ENCODE measurements around the gene ACMSD.
A peak's percentile ranks its signal among the peaks of the same experiment; 100 is the strongest.
"Not testable (repeated sequence)": the region's sequence is repeated elsewhere in the genome, so short reads cannot be mapped to it uniquely, and the experiment has no call there.

Gene ACMSD

GRCh38 chr2:134803609-134804405, 34.6 kb upstream of the ACMSD start:
- H4K8ac ChIP-seq (ENCODE audit: low read depth, low read length); H3K27ac ChIP-seq (ENCODE audit: low read depth, low read length); H2BK5ac ChIP-seq (ENCODE audit: low read depth, low read length, poor library complexity); H2AFZ ChIP-seq (ENCODE audit: insufficient read depth, low read length, poor library complexity); H3K23ac ChIP-seq (ENCODE audit: low read length); DNase-seq; H3K14ac ChIP-seq (ENCODE audit: low read length); H3K4me1 ChIP-seq (ENCODE audit: control insufficient read depth in 1 of 2, insufficient read depth in 2 of 2, low read length in 2 of 2); H3K4ac ChIP-seq (ENCODE audit: low read depth, low read length); H3K79me2 ChIP-seq (ENCODE audit: control insufficient read depth, insufficient read depth, low read length, poor library complexity); H4K91ac ChIP-seq (ENCODE audit: low read depth, low read length); H3K9me3 ChIP-seq (ENCODE audit: insufficient read depth, low read depth, low read length); H4K12ac ChIP-seq (ENCODE audit: low read depth, low read length); H3K9ac ChIP-seq (ENCODE audit: low read length); H2AK5ac ChIP-seq (ENCODE audit: low read length); H3K18ac ChIP-seq (ENCODE audit: low read length); H3K4me3 ChIP-seq (ENCODE audit: low read depth, low read length); H3K4me2 ChIP-seq (ENCODE audit: low read length); H2BK12ac ChIP-seq (ENCODE audit: low read length); H3K79me1 ChIP-seq (ENCODE audit: low read length); H2BK120ac ChIP-seq (ENCODE audit: insufficient read depth, low read length, poor library complexity); H3K27me3 ChIP-seq (ENCODE audit: insufficient read depth, low read length); H3K36me3 ChIP-seq (ENCODE audit: control insufficient read depth in 1 of 2, insufficient read depth in 2 of 2, low read length in 2 of 2): not testable (repeated sequence)
- no CpG with 5 or more reads among the region's 13 CpGs for WGBS (ENCODE audit: extremely low coverage, insufficient coverage, insufficient read length)

DNA sequence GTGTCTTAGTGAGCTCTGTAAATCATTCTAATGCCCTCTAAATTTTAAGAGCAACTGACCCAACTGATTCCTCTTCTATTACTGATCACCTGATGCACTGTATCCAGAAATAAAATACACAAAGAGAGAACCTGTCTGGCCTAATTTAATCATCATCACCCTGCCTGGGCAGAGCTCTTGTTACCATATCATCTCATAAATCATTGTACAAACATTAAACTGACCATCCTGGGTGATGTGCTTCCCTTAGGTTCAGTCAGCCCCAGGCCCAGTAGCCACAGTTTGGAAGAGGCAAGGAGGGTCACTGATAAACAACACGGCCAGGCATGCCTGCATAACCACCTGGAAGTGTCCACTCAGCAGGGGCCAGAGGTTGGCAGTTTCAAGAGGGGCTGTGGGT, 22.7 kb upstream of the ACMSD start:
- no CpG with 5 or more reads among the region's 1 CpG for WGBS (ENCODE audit: extremely low coverage, insufficient coverage, insufficient read length)

GRCh38 chr2:134818321-134818720, 20.1 kb upstream of the ACMSD start:
- Histone ChIP-seq H3K4me2 (ENCODE audit: low read length) (no peak overlapping the region), H3K4me1 (ENCODE audit: control insufficient read depth in 1 of 2, insufficient read depth in 2 of 2, low read length in 2 of 2) (no peaks in the 10 kb centered on the region), H2BK120ac (ENCODE audit: insufficient read depth, low read length, poor library complexity) (no peak overlapping the region), H2BK5ac (ENCODE audit: low read depth, low read length, poor library complexity) (no peak overlapping the region), H3K4ac (ENCODE audit: low read depth, low read length) (no peak overlapping the region), H3K79me1 (ENCODE audit: low read length) (no peaks in the 10 kb centered on the region), H3K14ac (ENCODE audit: low read length) (no peak overlapping the region), H2BK12ac (ENCODE audit: low read length) (no peak overlapping the region), H3K9me3 (ENCODE audit: insufficient read depth, low read depth, low read length) (no peaks in the 10 kb centered on the region), H3K36me3 (ENCODE audit: control insufficient read depth in 1 of 2, insufficient read depth in 2 of 2, low read length in 2 of 2) (no peaks in the 10 kb centered on the region), H2AK5ac (ENCODE audit: low read length) (no peak overlapping the region), H2AFZ (ENCODE audit: insufficient read depth, low read length, poor library complexity) (no peak overlapping the region), H4K12ac (ENCODE audit: low read depth, low read length) (no peak overlapping the region), H3K9ac (ENCODE audit: low read length) (no peak overlapping the region), H4K91ac (ENCODE audit: low read depth, low read length) (no peak overlapping the region), H3K4me3 (ENCODE audit: low read depth, low read length) (no peak overlapping the region), H3K18ac (ENCODE audit: low read length) (no peak overlapping the region), H4K8ac (ENCODE audit: low read depth, low read length) (no peak overlapping the region), H3K23ac (ENCODE audit: low read length) (no peak overlapping the region), H3K27ac (ENCODE audit: low read depth, low read length) (no peak overlapping the region), H3K79me2 (ENCODE audit: control insufficient read depth, insufficient read depth, low read length, poor library complexity) (no peaks in the 10 kb centered on the region), H3K27me3 (ENCODE audit: insufficient read depth, low read length) (no peaks in the 10 kb centered on the region)
- peak; percentile 48 to 82 for DNase-seq
- WGBS (ENCODE audit: extremely low coverage, insufficient coverage, insufficient read length) = no CpG with 5 or more reads among the region's 5 CpGs

More for the DNA sequence above, 22.7 kb upstream of the ACMSD start:
- Histone ChIP-seq H3K14ac (ENCODE audit: low read length) (no peak overlapping the region), H4K12ac (ENCODE audit: low read depth, low read length) (no peak overlapping the region), H3K4me1 (ENCODE audit: control insufficient read depth in 1 of 2, insufficient read depth in 2 of 2, low read length in 2 of 2) (no peaks in the 10 kb centered on the region), H3K4me2 (ENCODE audit: low read length) (no peak overlapping the region), H3K4me3 (ENCODE audit: low read depth, low read length) (no peak overlapping the region), H3K9me3 (ENCODE audit: insufficient read depth, low read depth, low read length) (peaks cover 1% of the 10 kb centered on the region), H3K79me1 (ENCODE audit: low read length) (no peaks in the 10 kb centered on the region), H3K4ac (ENCODE audit: low read depth, low read length) (no peak overlapping the region), H3K27ac (ENCODE audit: low read depth, low read length) (no peak overlapping the region), H4K8ac (ENCODE audit: low read depth, low read length) (no peak overlapping the region), H2AFZ (ENCODE audit: insufficient read depth, low read length, poor library complexity) (no peak overlapping the region), H3K9ac (ENCODE audit: low read length) (no peak overlapping the region), H2BK5ac (ENCODE audit: low read depth, low read length, poor library complexity) (no peak overlapping the region), H2BK12ac (ENCODE audit: low read length) (no peak overlapping the region), H3K23ac (ENCODE audit: low read length) (no peak overlapping the region), H4K91ac (ENCODE audit: low read depth, low read length) (no peak overlapping the region), H3K36me3 (ENCODE audit: control insufficient read depth in 1 of 2, insufficient read depth in 2 of 2, low read length in 2 of 2) (no peaks in the 10 kb centered on the region), H2BK120ac (ENCODE audit: insufficient read depth, low read length, poor library complexity) (no peak overlapping the region), H3K27me3 (ENCODE audit: insufficient read depth, low read length) (no peaks in the 10 kb centered on the region), H3K79me2 (ENCODE audit: control insufficient read depth, insufficient read depth, low read length, poor library complexity) (no peaks in the 10 kb centered on the region), H2AK5ac (ENCODE audit: low read length) (no peak overlapping the region), H3K18ac (ENCODE audit: low read length) (no peak overlapping the region)
- DNase-seq = no peak

DNA sequence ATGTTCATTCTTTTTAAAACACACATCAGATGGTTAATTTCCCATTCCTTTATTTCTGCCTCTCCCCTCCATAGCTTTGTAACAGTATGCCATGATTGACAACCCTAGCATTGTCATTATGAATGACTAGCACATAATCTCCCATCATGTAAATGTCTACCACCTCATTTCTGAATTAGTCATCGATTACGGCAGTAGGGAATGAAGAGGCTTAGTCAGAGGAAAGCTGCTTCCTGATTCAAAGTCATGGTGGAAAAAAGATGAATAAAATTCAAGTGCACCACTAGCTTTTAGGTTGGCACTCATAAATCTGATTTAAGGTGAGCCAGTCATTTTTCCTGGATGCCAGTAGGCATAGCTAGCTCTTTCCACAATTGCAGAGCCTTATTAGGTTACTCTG, 19.1 kb upstream of the ACMSD start:
- no peak overlapping the region for H2AK5ac ChIP-seq (ENCODE audit: low read length)
- H3K14ac ChIP-seq (ENCODE audit: low read length) = no peak overlapping the region
- H2AFZ ChIP-seq (ENCODE audit: insufficient read depth, low read length, poor library complexity) = no peak overlapping the region
- no peak overlapping the region for H4K8ac ChIP-seq (ENCODE audit: low read depth, low read length)
- H3K9me3 ChIP-seq (ENCODE audit: insufficient read depth, low read depth, low read length) = no peaks in the 10 kb centered on the region
- no peaks in the 10 kb centered on the region for H3K36me3 ChIP-seq (ENCODE audit: control insufficient read depth in 1 of 2, insufficient read depth in 2 of 2, low read length in 2 of 2)
- no peak overlapping the region for H3K27ac ChIP-seq (ENCODE audit: low read depth, low read length)
- H3K79me1 ChIP-seq (ENCODE audit: low read length) = no peaks in the 10 kb centered on the region
- no peaks in the 10 kb centered on the region for H3K4me1 ChIP-seq (ENCODE audit: control insufficient read depth in 1 of 2, insufficient read depth in 2 of 2, low read length in 2 of 2)
- H4K91ac ChIP-seq (ENCODE audit: low read depth, low read length) = no peak overlapping the region
- H3K18ac ChIP-seq (ENCODE audit: low read length) = no peak overlapping the region
- H3K23ac ChIP-seq (ENCODE audit: low read length) = no peak overlapping the region
- H2BK5ac ChIP-seq (ENCODE audit: low read depth, low read length, poor library complexity) = no peak overlapping the region
- H4K12ac ChIP-seq (ENCODE audit: low read depth, low read length) = no peak overlapping the region
- no CpG with 5 or more reads among the region's 2 CpGs for WGBS (ENCODE audit: extremely low coverage, insufficient coverage, insufficient read length)
- H3K4me3 ChIP-seq (ENCODE audit: low read depth, low read length) = no peak overlapping the region
- no peak overlapping the region for H3K9ac ChIP-seq (ENCODE audit: low read length)
- H3K27me3 ChIP-seq (ENCODE audit: insufficient read depth, low read length) = no peaks in the 10 kb centered on the region
- H2BK12ac ChIP-seq (ENCODE audit: low read length) = no peak overlapping the region
- no peaks in the 10 kb centered on the region for H3K79me2 ChIP-seq (ENCODE audit: control insufficient read depth, insufficient read depth, low read length, poor library complexity)
- H2BK120ac ChIP-seq (ENCODE audit: insufficient read depth, low read length, poor library complexity) = no peak overlapping the region
- H3K4me2 ChIP-seq (ENCODE audit: low read length) = no peak overlapping the region
- H3K4ac ChIP-seq (ENCODE audit: low read depth, low read length) = no peak overlapping the region
- peak in 1 of 2 donors; percentile 54 for DNase-seq

Data from trophoblast cell (in vitro differentiated cells and primary cell).